ENCODE data around the gene FGF22.
"Not testable (repeated sequence)": the region's sequence is repeated elsewhere in the genome, so short reads cannot be mapped to it uniquely, and the experiment has no call there.

Gene FGF22

GRCh38 chr19:639253-640160 lies at the start of gene FGF22:
FGF22 (plus strand) TSS chr19:639879; CDS start chr19:639926, 47 bp downstream.
- peak; percentile 63 for DNase-seq (ENCODE audit: low read depth, low spot score)

- DNase-seq (ENCODE audit: low read depth, low spot score) = no peak
Measured at GRCh38 chr19:590396-590745, 49.3 kb upstream of the FGF22 start.

GRCh38 chr19:590750-591098 lies 49.0 kb upstream of the FGF22 start:
- no peak for DNase-seq (ENCODE audit: low read depth, low spot score)

DNA sequence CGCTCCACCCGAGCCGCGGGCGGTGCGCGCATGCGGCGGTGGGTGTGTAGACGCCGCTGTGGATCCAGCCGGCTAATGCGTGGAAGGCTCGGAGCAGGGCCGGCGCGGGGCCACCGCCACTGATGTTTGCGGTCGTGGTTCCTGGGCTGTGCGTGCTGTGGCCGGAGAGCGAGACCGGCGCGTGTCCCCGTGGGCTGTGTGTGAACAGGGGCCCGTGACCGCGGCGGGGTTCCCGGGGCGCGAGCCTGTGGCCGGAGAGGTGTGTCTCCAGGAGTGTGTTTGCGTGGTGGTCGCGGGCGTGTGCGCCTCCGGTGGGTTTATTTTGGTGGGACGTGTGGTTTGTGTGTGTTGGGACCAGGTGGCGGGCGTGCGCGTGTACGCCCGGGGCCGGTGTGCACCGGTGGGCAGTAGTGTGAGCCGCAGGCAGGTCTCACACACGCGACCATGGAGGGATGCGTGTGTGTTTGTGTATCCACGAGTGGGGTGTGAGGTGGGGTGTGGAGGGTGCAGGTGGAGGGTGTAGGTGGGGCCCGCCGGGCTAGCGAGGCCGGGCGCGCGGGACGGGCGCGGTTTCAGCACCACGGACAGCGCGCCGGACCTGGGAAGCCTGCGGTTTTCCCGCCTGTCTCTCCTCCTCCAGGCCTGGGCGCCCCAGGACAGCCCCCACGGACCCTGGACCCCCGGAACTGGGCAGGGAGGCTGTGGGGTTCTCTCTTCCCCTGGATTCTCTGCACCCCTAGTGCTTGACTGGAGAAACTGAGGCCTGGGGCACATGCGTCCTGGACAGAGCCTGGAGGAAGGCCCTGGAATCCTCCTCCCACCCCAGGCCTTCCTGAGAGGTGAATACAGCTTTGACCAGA lies 48.4 kb upstream of the FGF22 start:
- DNase-seq (ENCODE audit: low read depth, low spot score) = peak; percentile 77

GRCh38 chr19:592101-592500 lies 47.6 kb upstream of the FGF22 start:
- DNase-seq (ENCODE audit: low read depth, low spot score) = no peak

DNA sequence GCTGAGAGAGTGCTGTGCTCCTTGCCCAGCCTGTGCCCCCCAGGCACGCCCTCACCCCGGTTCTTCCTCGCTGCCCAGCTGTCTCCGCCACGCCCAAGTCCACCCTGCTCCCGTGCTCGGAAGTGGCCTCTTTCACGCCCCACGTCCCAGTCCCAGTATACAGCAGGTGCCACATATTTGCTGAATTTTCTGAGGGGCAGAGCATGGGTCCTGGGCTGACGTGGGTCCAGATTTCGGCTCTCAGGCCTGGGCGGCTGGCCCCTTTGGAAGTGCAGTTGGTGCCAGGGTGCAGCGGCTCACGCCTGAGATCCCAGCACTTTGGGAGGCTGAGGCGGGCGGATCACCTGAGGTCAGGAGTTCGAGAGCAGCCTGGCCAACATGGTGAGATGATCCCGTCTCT lies 46.6 kb upstream of the FGF22 start:
- no peak for DNase-seq (ENCODE audit: low read depth, low spot score)

DNA sequence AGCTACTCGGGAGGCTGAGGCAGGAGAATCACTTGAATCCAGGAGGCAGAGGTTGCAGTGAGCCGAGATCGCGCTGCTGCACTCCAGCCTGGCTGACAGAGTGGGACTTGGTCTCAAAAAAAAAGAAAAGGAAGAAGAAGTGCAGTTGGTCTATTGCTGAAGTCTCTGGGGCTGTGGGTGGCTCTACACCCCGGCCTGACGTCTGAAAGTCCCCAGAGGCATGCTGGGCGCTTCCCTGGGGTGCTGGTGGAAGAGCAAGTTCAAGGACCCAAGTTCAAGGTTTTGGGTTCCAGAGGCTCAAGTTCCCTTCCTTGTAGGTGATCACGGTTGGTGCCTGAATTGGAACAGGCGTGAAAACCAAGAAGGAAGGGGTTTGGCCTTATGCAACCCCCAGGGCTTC lies 46.2 kb upstream of the FGF22 start:
- DNase-seq (ENCODE audit: low read depth, low spot score) = no peak

- no peak for DNase-seq (ENCODE audit: low read depth, low spot score)
Measured at GRCh38 chr19:594265-594870, 45.3 kb upstream of the FGF22 start.

DNA sequence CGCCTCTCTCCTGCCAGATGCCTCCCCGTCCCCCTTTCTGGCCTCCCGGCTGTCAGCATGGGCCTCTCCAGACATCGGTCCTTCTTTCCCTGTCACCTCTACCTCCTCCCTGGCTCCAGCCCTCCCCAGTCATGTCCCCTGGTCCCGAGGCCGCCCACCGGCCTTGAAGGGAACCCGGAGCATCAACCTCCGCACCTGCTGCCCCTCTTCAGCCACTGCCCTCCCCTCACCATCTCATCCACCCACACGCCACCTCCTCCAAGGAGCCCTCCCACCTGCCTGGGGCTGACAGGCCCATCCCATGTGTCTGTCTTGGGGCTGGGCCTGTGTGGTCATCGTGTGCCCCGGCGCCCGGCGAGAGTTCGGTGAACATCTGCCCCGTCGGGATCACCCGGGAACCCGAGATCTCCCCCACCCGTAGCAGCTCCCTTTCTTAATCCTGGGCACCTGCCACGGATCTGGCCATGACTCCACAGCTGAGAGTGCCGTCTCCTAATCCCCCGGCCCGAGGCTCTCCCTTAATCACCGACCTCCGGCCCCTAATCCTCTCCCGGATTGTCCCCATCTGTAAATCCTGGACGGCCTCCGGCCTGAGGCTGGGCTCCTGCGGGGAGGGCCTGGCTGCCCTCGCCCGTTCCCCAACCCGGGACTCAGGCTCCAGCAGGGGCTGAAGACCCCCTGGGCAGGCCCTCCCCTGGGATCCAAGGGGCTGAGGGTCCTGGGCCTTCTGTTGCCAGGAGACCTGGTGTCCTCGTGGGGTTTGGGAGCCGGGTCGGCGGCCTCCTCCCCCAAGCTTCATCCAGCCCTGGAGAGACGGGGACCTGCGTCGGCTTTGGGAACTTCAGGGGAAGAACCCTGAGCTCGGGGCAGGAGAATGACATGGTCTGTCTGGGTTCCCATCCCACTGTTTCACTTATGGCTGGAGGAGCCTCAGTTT lies 44.1 kb upstream of the FGF22 start:
- no peak for DNase-seq (ENCODE audit: low read depth, low spot score)

GRCh38 chr19:596263-596655 lies 43.4 kb upstream of the FGF22 start:
- no peak for DNase-seq (ENCODE audit: low read depth, low spot score)

- no peak for DNase-seq (ENCODE audit: low read depth, low spot score)
Measured at GRCh38 chr19:597406-598315, 42.0 kb upstream of the FGF22 start.

DNA sequence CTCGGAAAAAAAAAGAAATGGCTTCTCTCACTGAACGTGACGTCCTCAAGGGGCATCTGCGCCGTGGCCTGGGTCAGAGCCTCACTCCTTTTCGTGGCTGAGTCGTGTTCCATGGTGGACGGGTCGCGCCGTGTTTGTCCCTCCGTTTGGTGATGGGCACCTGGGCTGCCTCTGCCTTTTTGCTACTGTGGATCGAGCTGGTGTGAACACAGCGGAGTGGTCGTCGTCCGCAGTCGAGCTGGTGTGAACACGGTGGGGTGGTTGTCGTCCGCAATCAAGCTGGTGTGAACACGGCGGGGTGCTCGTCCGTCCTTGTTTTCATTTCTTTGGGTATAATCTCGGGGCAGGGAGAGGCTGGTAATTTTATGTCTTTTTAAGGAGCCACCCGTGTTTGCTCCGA lies 38.4 kb upstream of the FGF22 start:
- no peak for DNase-seq (ENCODE audit: low read depth, low spot score)

DNA sequence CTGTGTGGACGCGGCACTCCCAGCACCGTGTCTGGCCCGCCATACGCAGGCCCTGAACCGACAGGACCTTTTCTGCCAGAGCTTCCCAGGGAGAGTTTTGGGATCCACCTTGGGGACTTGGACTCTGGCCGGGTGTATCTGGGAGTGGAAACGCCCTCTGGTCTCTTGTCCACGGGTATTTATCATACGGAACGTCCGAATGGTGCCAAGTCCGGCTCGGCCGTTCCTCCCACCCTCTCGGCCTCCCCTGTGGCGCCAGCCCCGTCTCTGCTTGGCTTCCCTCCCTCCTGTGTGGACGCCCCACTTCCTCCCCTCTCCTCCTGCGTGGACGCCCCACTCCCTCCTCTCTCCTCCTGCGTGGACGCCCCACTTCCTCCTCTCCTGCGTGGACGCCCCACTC lies 37.9 kb upstream of the FGF22 start:
- no peak for DNase-seq (ENCODE audit: low read depth, low spot score)

DNA sequence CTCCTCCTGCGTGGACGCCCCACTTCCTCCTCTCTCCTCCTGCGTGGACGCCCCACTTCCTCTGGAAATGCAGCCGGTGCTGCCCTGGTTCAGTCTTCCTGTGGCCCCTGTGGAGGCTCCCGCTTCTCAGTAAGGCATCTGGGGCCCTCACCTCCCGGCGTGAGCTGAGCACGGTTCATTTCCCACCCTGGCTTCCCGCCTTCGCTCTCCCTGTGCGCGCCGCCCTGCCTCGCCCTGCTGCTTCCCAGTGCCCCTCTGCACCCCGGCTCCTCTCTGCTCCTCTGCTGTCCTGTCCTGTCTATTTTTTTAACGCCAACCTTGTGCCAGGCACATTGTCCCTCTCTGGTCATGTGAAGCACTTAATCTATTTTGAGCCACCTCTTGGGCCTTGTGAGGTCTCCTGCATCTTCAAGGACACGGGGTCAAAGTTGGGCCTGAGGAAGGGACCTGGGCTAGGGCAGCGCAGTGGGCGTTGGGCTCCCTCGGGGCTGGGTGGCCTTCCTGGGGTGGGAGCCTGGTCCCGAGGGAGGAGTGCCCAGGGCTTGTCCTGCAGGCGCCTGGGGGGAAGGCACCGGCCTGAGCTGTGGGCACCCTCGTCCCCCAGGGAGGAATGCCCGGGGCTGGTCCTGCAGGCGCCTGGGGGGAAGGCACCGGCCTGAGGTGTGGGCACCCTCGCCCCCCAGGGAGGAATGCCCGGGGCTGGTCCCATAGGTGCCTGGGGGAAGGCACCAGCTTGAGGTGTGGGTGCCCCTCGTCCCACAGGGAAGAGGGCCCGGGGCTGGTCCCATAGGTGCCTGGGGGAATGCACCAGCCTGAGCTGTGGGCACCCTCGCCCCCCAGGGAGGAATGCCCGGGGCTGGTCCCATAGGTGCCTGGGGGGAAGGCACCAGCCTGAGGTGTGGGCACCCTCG lies 37.0 kb upstream of the FGF22 start:
- DNase-seq (ENCODE audit: low read depth, low spot score) = no peak

DNA sequence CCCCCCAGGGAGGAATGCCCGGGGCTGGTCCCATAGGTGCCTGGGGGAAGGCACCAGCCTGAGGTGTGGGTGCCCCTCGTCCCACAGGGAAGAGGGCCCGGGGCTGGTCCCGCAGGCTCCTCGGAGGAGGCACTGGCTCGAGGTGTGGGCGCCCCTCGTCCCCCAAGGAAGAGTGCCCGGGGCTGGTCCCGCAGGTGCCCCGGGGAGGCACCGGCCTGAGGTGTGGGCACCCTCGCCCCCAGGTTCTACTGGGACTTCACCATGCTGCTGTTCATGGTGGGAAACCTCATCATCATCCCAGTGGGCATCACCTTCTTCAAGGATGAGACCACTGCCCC lies 36.4 kb upstream of the FGF22 start:
- not testable (repeated sequence) for DNase-seq (ENCODE audit: low read depth, low spot score)

DNA sequence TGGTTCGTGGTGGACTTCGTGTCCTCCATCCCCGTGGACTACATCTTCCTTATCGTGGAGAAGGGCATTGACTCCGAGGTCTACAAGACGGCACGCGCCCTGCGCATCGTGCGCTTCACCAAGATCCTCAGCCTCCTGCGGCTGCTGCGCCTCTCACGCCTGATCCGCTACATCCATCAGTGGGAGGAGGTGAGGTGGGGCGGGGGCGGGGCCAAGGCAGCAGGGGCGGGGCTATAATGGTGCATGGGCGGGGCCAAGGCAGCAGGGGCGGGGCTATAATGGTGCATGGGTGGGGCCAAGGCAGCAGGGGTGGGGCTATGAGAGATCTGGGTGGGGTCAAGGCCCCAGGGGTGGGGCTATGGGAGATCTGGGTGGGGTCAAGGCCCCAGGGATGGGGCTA lies 35.9 kb upstream of the FGF22 start:
- not testable (repeated sequence) for DNase-seq (ENCODE audit: low read depth, low spot score)

- peak; percentile 32 for DNase-seq (ENCODE audit: low read depth, low spot score)
Measured at GRCh38 chr19:604355-604754, 35.3 kb upstream of the FGF22 start.

- DNase-seq (ENCODE audit: low read depth, low spot score) = not testable (repeated sequence)
Measured at GRCh38 chr19:605061-605971, 34.4 kb upstream of the FGF22 start.

Measured in ELF-1 (cell line).